ENCODE results near the gene C4BPA. TPM values are rescaled to one million over a fixed set of nuclear protein-coding genes. Genes with fewer than 3 reads are reported as not detected.

Gene C4BPA
- total RNA-seq, 1 experiment from 2014 or later: 10.6 TPM

GRCh38 chr1:207191776-207192175 is 87.7 kb downstream of the C4BPA start:
- DNase-seq: no peak
- ChIA-PET CTCF (no interaction called here), POLR2A (no interaction called here)
- peaks cover 9% of the 10 kb centered on the region for H3K9me3 Mint-ChIP-seq (ENCODE audit: unreplicated experiment)
- H3K9me3 ChIP-seq: peaks cover 6% of the 10 kb centered on the region; the same call in 1 of the 2 replicates
- intact Hi-C loops (cut with micrococcal nuclease; ENCODE audit: unreplicated experiment): no loop called here
- TF ChIP-seq, protein P1, sequence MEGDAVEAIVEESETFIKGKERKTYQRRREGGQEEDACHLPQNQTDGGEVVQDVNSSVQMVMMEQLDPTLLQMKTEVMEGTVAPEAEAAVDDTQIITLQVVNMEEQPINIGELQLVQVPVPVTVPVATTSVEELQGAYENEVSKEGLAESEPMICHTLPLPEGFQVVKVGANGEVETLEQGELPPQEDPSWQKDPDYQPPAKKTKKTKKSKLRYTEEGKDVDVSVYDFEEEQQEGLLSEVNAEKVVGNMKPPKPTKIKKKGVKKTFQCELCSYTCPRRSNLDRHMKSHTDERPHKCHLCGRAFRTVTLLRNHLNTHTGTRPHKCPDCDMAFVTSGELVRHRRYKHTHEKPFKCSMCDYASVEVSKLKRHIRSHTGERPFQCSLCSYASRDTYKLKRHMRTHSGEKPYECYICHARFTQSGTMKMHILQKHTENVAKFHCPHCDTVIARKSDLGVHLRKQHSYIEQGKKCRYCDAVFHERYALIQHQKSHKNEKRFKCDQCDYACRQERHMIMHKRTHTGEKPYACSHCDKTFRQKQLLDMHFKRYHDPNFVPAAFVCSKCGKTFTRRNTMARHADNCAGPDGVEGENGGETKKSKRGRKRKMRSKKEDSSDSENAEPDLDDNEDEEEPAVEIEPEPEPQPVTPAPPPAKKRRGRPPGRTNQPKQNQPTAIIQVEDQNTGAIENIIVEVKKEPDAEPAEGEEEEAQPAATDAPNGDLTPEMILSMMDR (IDR thresholded peaks at IDR 0.05; ENCODE audit: insufficient read depth in 1 of 2, low read depth in 1 of 2, low read length in 1 of 2, severe bottlenecking in 1 of 2, unreplicated experiment in 1 of 2): no peak
- H3K4me1 Mint-ChIP-seq (ENCODE audit: low read depth, unreplicated experiment): no peaks in the 10 kb centered on the region
- H3K4me1 ChIP-seq: no peaks in the 10 kb centered on the region
- no peak overlapping the region for H3K4me3 ChIP-seq (ENCODE audit: low read depth, low read length)
- no peaks in the 10 kb centered on the region for H3K36me3 ChIP-seq (ENCODE audit: control insufficient read depth, insufficient read depth, low read length)
- H3K27me3 ChIP-seq (replicated peaks; ENCODE audit: control insufficient read depth, insufficient read depth, low read length): no peaks in the 10 kb centered on the region
- no peaks in the 10 kb centered on the region for H3K36me3 Mint-ChIP-seq (ENCODE audit: insufficient read depth, unreplicated experiment)
- no peak overlapping the region for H3K27ac Mint-ChIP-seq (ENCODE audit: unreplicated experiment)
- H3K4me3 Mint-ChIP-seq (ENCODE audit: unreplicated experiment): no peak overlapping the region
- H3K27me3 Mint-ChIP-seq (ENCODE audit: insufficient read depth, unreplicated experiment): no peaks in the 10 kb centered on the region
- BruUV-seq (replicated peaks): no TSS peak

- intact Hi-C loops (cut with micrococcal nuclease; ENCODE audit: unreplicated experiment): no loop called here
- H3K36me3 Mint-ChIP-seq (ENCODE audit: insufficient read depth, unreplicated experiment): no peaks in the 10 kb centered on the region
- TF ChIP-seq, protein P1 (IDR thresholded peaks at IDR 0.05; ENCODE audit: insufficient read depth in 1 of 2, low read depth in 1 of 2, low read length in 1 of 2, severe bottlenecking in 1 of 2, unreplicated experiment in 1 of 2): no peak
- CTCF ChIA-PET: no interaction called here
- H3K27me3 ChIP-seq (replicated peaks; ENCODE audit: control insufficient read depth, insufficient read depth, low read length): no peaks in the 10 kb centered on the region
- POLR2A ChIA-PET: no interaction called here
- H3K9me3 Mint-ChIP-seq (ENCODE audit: unreplicated experiment): peaks cover 27% of the 10 kb centered on the region
- no peak overlapping the region for H3K4me3 Mint-ChIP-seq (ENCODE audit: unreplicated experiment)
- H3K4me3 ChIP-seq (ENCODE audit: low read depth, low read length): no peak overlapping the region
- no peak overlapping the region for H3K27ac Mint-ChIP-seq (ENCODE audit: unreplicated experiment)
- no peaks in the 10 kb centered on the region for H3K4me1 ChIP-seq
- H3K9me3 ChIP-seq: no peaks in the 10 kb centered on the region
- BruUV-seq (replicated peaks): no TSS peak
- no peak for DNase-seq
- no peaks in the 10 kb centered on the region for H3K36me3 ChIP-seq (ENCODE audit: control insufficient read depth, insufficient read depth, low read length)
- H3K4me1 Mint-ChIP-seq (ENCODE audit: low read depth, unreplicated experiment): no peaks in the 10 kb centered on the region
- no peaks in the 10 kb centered on the region for H3K27me3 Mint-ChIP-seq (ENCODE audit: insufficient read depth, unreplicated experiment)
These were observed 90.2 kb downstream of the C4BPA start for GRCh38 chr1:207194197-207194596.

Other genes starting within 250 kb of the C4BPA start
- not detected in 2 replicates for gene IL20, start 238.6 kb upstream of the C4BPA start, total RNA-seq (2022)
- gene IL24, start 206.8 kb upstream of the C4BPA start, total RNA-seq (2022): not detected in 2 replicates
- gene FCMR, start 182.3 kb upstream of the C4BPA start, total RNA-seq (2022): not detected in 2 replicates
- not detected in 2 replicates for gene PIGR, start 157.8 kb upstream of the C4BPA start, total RNA-seq (2022)
- gene FCAMR, start 133.8 kb upstream of the C4BPA start, total RNA-seq (2022): 0.18 TPM in 1 of 2 replicates, not detected in the other
- 8.7 and 10.4 TPM in 2 replicates for gene C1orf116, start 71.5 kb upstream of the C4BPA start, total RNA-seq (2022)
- 11.8 and 11.9 TPM in 2 replicates for gene YOD1, start 53.0 kb upstream of the C4BPA start, total RNA-seq (2022)
- gene PFKFB2, start 51.0 kb upstream of the C4BPA start, total RNA-seq (2022): 36.4 and 38.9 TPM in 2 replicates
- 93.0 and 99.8 TPM in 2 replicates for gene C4BPB, start 15.4 kb upstream of the C4BPA start, total RNA-seq (2022)
- 195 and 197 TPM in 2 replicates for gene CD55, start 217.4 kb downstream of the C4BPA start, total RNA-seq (2022)